OCI-LY1 (cell line): ENCODE measurements around the gene MYEOV.

Source experiments
- H2AFZ ChIP-seq: fragments of 200-600 bp; sonication (generic), shearing (Covaris generic); 2 replicates; pipeline ENCODE4 v1.6.0; 2014; ENCODE audit warnings: antibody characterized with exemption, mild to moderate bottlenecking, low read length
- H3F3A ChIP-seq: fragments of 200-600 bp; sonication (generic), shearing (Covaris generic); 2 replicates; pipeline ENCODE4 v1.6.0; 2014; ENCODE audit warnings: mild to moderate bottlenecking, antibody characterized with exemption, low read length, moderate library complexity; ENCODE audit not compliant: insufficient read depth
- H3K27ac ChIP-seq: fragments of 200-600 bp; sonication (generic); 2 replicates; pipeline ENCODE4 v1.5.1; 2014; ENCODE audit warnings: low read length, mixed run types, mild to moderate bottlenecking, low read depth; ENCODE audit not compliant: poor library complexity, severe bottlenecking
- H3K27me3 ChIP-seq: fragments of 200-600 bp; sonication (generic); 2 replicates; pipeline ENCODE4 v1.6.0; 2014; ENCODE audit warnings: antibody characterized with exemption, mild to moderate bottlenecking, low read length, moderate library complexity; ENCODE audit not compliant: insufficient read depth
- H3K36me3 ChIP-seq: fragments of 200-600 bp; sonication (generic); 2 replicates; pipeline ENCODE4 v1.6.1; 2014; ENCODE audit warnings: mild to moderate bottlenecking, antibody characterized with exemption, low read length, moderate library complexity, mixed read lengths; ENCODE audit not compliant: insufficient read depth
- H3K4me1 ChIP-seq: fragments of 200-600 bp; sonication (generic); 2 replicates; pipeline ENCODE4 v1.5.1; 2014; ENCODE audit warnings: mild to moderate bottlenecking, low read length, moderate library complexity; ENCODE audit not compliant: insufficient read depth, severe bottlenecking
- H3K4me2 ChIP-seq: fragments of 200-600 bp; sonication (generic), shearing (Covaris generic); 2 replicates; pipeline ENCODE4 v1.6.1; 2014; ENCODE audit warnings: low read length
- H3K4me3 ChIP-seq: fragments of 200-600 bp; sonication (generic); 2 replicates; pipeline ENCODE4 v1.5.1; 2014; ENCODE audit warnings: low read length, low read depth, mild to moderate bottlenecking, mixed read lengths; ENCODE audit not compliant: poor library complexity, severe bottlenecking
- H3K79me2 ChIP-seq: fragments of 200-600 bp; shearing (Covaris generic); 2 replicates; pipeline ENCODE4 v1.6.1; 2016; ENCODE audit warnings: mixed run types, low read length, mixed read lengths; ENCODE audit not compliant: insufficient read depth
- H3K9ac ChIP-seq: fragments of 200-600 bp; sonication (generic), shearing (Covaris generic); 2 replicates; pipeline ENCODE4 v1.6.1; 2014; ENCODE audit warnings: mild to moderate bottlenecking, low read length, mixed read lengths
- H3K9me2 ChIP-seq: fragments of 200-600 bp; sonication (generic), shearing (Covaris generic); 2 replicates; pipeline ENCODE4 v1.6.1; 2014; ENCODE audit warnings: low read depth, mild to moderate bottlenecking, low read length, mixed read lengths
- H3K9me3 ChIP-seq: fragments of 200-600 bp; shearing (Covaris generic); 2 replicates; pipeline ENCODE4 v1.6.1; 2014; ENCODE audit warnings: low read length, mixed read lengths
- H4K20me1 ChIP-seq: fragments of 200-600 bp; sonication (generic), shearing (Covaris generic); 2 replicates; pipeline ENCODE4 v1.6.0; 2016; ENCODE audit warnings: mild to moderate bottlenecking, low read length; ENCODE audit not compliant: insufficient read depth
- CTCF ChIP-seq: fragments of 200-600 bp; sonication (generic), shearing (Covaris generic); IDR thresholded peaks from 2 replicates; pipeline ENCODE4 v1.5.1; 2017; ENCODE audit warnings: mild to moderate bottlenecking, antibody characterized with exemption, low read length, moderate library complexity, mixed read lengths
- EZH2 ChIP-seq: fragments of 200-600 bp; sonication (generic), shearing (Covaris generic); IDR thresholded peaks from 2 replicates; pipeline ENCODE4 v1.8.0; 2017; ENCODE audit warnings: borderline replicate concordance, mixed run types, mild to moderate bottlenecking, antibody characterized with exemption, low read length, moderate library complexity, mixed read lengths

Gene MYEOV

DNA sequence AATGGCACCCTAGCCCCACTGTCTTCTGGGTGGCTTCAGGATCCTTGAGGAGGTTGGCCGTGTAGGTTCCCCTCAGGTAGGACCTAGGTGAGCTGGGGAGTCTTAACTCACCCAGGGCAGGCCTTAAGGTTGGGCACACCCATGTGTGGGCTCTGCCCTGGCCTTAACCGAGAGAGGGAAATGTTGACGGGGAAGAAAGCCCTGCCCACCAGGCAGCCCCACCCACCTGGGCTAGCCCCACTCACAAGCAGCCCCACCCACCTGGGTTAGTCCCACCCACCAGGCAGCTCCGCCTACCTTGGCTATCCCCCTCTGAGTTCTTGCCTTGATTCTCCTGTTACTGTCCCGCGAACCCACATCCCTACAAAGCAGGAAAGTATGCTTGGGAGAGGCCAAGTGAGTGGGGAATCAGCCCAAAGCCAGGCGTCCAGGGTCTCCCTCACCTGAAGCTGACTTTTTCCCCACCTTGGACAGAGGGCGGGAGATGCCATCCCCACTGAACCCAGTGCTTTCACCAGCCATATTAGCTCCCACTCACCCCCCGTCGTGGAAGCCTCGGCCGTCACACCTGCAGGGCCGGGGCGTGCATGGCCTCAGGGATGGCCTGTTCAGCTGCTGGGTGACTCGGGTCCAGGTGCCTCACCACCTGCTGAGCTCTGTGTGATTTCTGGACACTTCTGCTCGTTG is at the start of gene MYEOV:
Gene MYEOV, plus strand, starts transcription at position 337 of the 687 bp plus-strand sequence. CDS start 1,200 bp downstream, outside the sequence.
- Histone ChIP-seq H4K20me1 (no peaks in the 10 kb centered on the region), H3K4me1 (peaks cover 17% of the 10 kb centered on the region), H2AFZ (no peak within 1 kb of the TSS), H3K4me2 (no peak within 1 kb of the TSS), H3K9ac (no peak within 1 kb of the TSS), H3K9me2 (no peaks in the 10 kb centered on the region), H3K27ac (no peak within 1 kb of the TSS), H3K4me3 (no peak within 1 kb of the TSS), H3K79me2 (no peaks in the 10 kb centered on the region), H3K27me3 (peaks cover 9% of the 10 kb centered on the region; the same call in 1 of the 2 replicates), H3F3A (no peaks in the 10 kb centered on the region), H3K36me3 (no peaks in the 10 kb centered on the region), H3K9me3 (no peaks in the 10 kb centered on the region)
- no peak for TF ChIP-seq CTCF

- H3K4me3 ChIP-seq = no peak overlapping the region
- H3K36me3 ChIP-seq = no peaks in the 10 kb centered on the region
- no peaks in the 10 kb centered on the region for H3K9me3 ChIP-seq
- H4K20me1 ChIP-seq = no peaks in the 10 kb centered on the region
- peaks cover 3% of the 10 kb centered on the region; the same call in 1 of the 2 replicates for H3K27me3 ChIP-seq
- H3K4me1 ChIP-seq = no peaks in the 10 kb centered on the region
- no peak overlapping the region for H3K4me2 ChIP-seq
- no peak for TF ChIP-seq CTCF
- TF ChIP-seq EZH2 = no peak
- H2AFZ ChIP-seq = no peak overlapping the region
- no peaks in the 10 kb centered on the region for H3K79me2 ChIP-seq
- H3K9ac ChIP-seq = no peak overlapping the region
- no peaks in the 10 kb centered on the region for H3F3A ChIP-seq
- no peaks in the 10 kb centered on the region for H3K9me2 ChIP-seq
- no peak overlapping the region for H3K27ac ChIP-seq
Observed at GRCh38 chr11:69244266-69244665, 49.7 kb upstream of the MYEOV start.

GRCh38 chr11:69245041-69245440 is 48.9 kb upstream of the MYEOV start:
- H3K4me1 ChIP-seq = no peaks in the 10 kb centered on the region
- H4K20me1 ChIP-seq = no peaks in the 10 kb centered on the region
- no peaks in the 10 kb centered on the region for H3K79me2 ChIP-seq
- no peak overlapping the region for H3K9ac ChIP-seq
- no peak overlapping the region for H2AFZ ChIP-seq
- H3K9me2 ChIP-seq = no peaks in the 10 kb centered on the region
- no peaks in the 10 kb centered on the region for H3K9me3 ChIP-seq
- no peak overlapping the region for H3K27ac ChIP-seq
- no peaks in the 10 kb centered on the region for H3F3A ChIP-seq
- no peaks in the 10 kb centered on the region for H3K36me3 ChIP-seq
- peaks cover 3% of the 10 kb centered on the region; the same call in 1 of the 2 replicates for H3K27me3 ChIP-seq
- TF ChIP-seq CTCF = no peak
- no peak for TF ChIP-seq EZH2
- H3K4me2 ChIP-seq = no peak overlapping the region
- H3K4me3 ChIP-seq = no peak overlapping the region
